Left lung (tissue), 10 donors: ENCODE results near the gene NPL. TPM values are rescaled to one million over a fixed set of nuclear protein-coding genes. Genes with fewer than 3 reads are reported as not detected.

Experiments used
- ATAC-seq: fragments of 200-7000 bp; cut with Tn5 transposase; one replicate; pipeline ENCODE4 v1.9.1; 2020; ENCODE audit warnings: moderate library complexity
- DNase-seq, 4 donors: peaks; one replicate each; pipeline ENCODE4 v3.0.0-alpha.2; 2013 to 2020
- H3K27ac ChIP-seq, 2 donors: fragments of 200-600 bp; sonication (generic) in 1 of 2; one replicate each; pipeline versions ENCODE4 v1.5.0 to v1.8.0; 2020 to 2021
- H3K27me3 ChIP-seq, 2 donors: fragments of 200-600 bp; sonication (generic) in 1 of 2; one replicate each; pipeline versions ENCODE4 v1.5.0 to v1.8.0; 2020 to 2021
- H3K36me3 ChIP-seq, 2 donors: fragments of 200-600 bp; sonication (generic) in 1 of 2; one replicate each; pipeline versions ENCODE4 v1.5.0 to v1.8.0; 2020 to 2021
- H3K4me1 ChIP-seq, 2 donors: fragments of 200-600 bp; one replicate each; pipeline ENCODE4 v1.8.0; 2021
- H3K4me3 ChIP-seq, 2 donors: fragments of 200-600 bp; sonication (generic) in 1 of 2; one replicate each; pipeline versions ENCODE4 v1.5.0 to v1.8.0; 2020 to 2021; ENCODE audit warnings: mild to moderate bottlenecking in 1 of 2
- H3K9me3 ChIP-seq, 2 donors: fragments of 200-600 bp; sonication (generic) in 1 of 2; one replicate each; pipeline versions ENCODE4 v1.5.0 to v1.8.0; 2020 to 2021
- intact Hi-C, 2 donors: fragments of 100-400 bp; cut with DNase I; formaldehyde crosslinking; loops; one replicate each; pipeline versions ENCODE4 v1.11.2 to v1.14.2; 2022
- polyA plus RNA-seq, 6 donors: library from polyadenylated mRNA; unstranded; fragments of 120-200 nt; gene quantifications; one replicate each; pipeline ENCODE4 v1.2.1, GENCODE V29; 2013; ENCODE audit not compliant: insufficient read length in 6 of 6
- total RNA-seq, 2 donors: library from RNA; stranded (reverse); fragmentation: NEBNext Ultra II Directional; extraction: Animal tissue kit (Norgen Biotek cat#: 25700); gene quantifications; one replicate each; pipeline ENCODE4 v1.2.1, GENCODE V29; 2021
- TF ChIP-seq, protein P1 (sequence below), 2 donors: fragments of 200-600 bp; sonication (generic) in 1 of 2; IDR thresholded peaks; one replicate each; pipeline versions ENCODE4 v1.5.0 to v1.8.0; 2021; ENCODE audit warnings: antibody characterized with exemption in 2 of 2
- donor health status: DM: no; HTN: yes; CAD: no.
- donor health status: DM: no; HTN: no; CAD: no.

Gene NPL
- total and polyA plus RNA-seq, 8 donors: 6.4 to 73.5 (median 8.6) TPM

DNA sequence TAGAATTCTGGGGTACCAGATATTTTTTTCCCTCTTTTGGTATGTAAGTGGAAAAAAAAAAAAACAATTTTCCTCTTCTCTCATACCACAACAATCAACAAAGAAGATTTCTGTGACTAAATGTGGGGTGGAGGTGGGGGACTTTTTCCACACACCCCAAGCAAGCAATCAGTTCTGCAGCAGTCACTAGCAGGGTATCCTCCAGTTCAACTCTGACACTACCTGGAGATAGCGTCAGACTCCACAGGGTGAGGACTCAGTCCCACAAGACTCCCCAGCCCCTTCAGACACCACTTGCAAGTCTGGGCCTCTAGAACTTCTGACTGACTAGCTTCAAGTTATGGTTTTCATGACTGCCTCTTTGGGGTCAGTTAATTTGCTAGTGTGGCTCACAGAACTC is 55.8 kb downstream of the NPL start:
- Histone ChIP-seq H3K4me1 (peaks cover 24 to 31% of the 10 kb centered on the region in 2 donors), H3K36me3 (peaks cover 0 to 78% of the 10 kb centered on the region in 2 donors), H3K9me3 (no peaks in the 10 kb centered on the region), H3K27me3 (no peaks in the 10 kb centered on the region), H3K4me3 (no peak overlapping the region), H3K27ac (no peak overlapping the region)
- ATAC-seq: no peak
- DNase-seq: no peak
- intact Hi-C loops: no loop called here
- TF ChIP-seq, protein P1, sequence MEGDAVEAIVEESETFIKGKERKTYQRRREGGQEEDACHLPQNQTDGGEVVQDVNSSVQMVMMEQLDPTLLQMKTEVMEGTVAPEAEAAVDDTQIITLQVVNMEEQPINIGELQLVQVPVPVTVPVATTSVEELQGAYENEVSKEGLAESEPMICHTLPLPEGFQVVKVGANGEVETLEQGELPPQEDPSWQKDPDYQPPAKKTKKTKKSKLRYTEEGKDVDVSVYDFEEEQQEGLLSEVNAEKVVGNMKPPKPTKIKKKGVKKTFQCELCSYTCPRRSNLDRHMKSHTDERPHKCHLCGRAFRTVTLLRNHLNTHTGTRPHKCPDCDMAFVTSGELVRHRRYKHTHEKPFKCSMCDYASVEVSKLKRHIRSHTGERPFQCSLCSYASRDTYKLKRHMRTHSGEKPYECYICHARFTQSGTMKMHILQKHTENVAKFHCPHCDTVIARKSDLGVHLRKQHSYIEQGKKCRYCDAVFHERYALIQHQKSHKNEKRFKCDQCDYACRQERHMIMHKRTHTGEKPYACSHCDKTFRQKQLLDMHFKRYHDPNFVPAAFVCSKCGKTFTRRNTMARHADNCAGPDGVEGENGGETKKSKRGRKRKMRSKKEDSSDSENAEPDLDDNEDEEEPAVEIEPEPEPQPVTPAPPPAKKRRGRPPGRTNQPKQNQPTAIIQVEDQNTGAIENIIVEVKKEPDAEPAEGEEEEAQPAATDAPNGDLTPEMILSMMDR (IDR thresholded peaks at IDR 0.05): no peak

DNA sequence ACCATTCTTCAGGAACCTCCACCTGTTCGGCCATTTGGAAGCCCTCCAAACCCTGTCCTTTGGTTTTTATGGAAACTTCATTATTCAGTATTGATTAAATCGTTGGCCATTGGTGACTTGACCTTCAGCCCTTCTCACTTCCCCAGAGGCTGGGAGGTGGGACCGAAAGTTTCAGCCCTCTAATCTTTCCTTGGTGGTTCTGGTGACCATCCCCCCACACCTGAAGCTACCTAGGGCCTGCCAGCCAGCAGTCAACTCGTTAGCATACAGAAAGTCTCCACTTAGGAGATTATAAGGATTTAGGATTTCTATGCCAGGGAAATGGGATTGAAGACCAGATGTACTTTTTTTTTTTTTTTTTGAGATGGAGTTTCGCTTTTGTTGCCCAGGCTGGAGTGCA is 56.3 kb downstream of the NPL start:
- Histone ChIP-seq H3K9me3 (no peaks in the 10 kb centered on the region), H3K4me1 (peaks cover 19 to 26% of the 10 kb centered on the region in 2 donors), H3K27ac (no peak overlapping the region), H3K36me3 (peaks cover 0 to 83% of the 10 kb centered on the region in 2 donors), H3K4me3 (no peak overlapping the region), H3K27me3 (no peaks in the 10 kb centered on the region)
- TF ChIP-seq, protein P1 (IDR thresholded peaks at IDR 0.05): no peak
- intact Hi-C loops: no loop called here
- DNase-seq: no peak
- no peak for ATAC-seq

DNA sequence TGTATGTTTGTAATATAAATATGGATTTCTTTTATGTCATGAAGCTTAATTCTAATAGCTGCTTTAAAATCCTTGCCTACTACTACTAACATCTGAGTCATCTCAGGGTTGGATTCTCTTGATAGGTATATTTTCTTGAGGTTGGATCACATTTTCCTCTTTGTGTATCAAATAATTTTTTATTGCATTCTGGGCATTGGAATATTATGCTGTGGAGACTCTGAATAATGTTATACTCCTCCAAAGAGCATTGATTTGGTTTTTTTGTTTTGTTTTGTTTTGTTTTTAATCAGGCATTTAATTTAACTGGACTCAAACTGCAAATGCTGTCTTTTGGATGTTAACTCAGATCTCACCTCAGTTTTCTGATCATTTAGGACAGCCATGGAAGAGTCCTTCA is 57.5 kb downstream of the NPL start:
- Histone ChIP-seq H3K4me3 (no peak overlapping the region), H3K27me3 (no peaks in the 10 kb centered on the region), H3K36me3 (peaks cover 0 to 95% of the 10 kb centered on the region in 2 donors), H3K4me1 (peaks cover 7 to 14% of the 10 kb centered on the region in 2 donors), H3K27ac (no peak overlapping the region), H3K9me3 (no peaks in the 10 kb centered on the region)
- intact Hi-C loops: no loop called here
- no peak for DNase-seq
- no peak for ATAC-seq
- TF ChIP-seq, protein P1 (IDR thresholded peaks at IDR 0.05): no peak

DNA sequence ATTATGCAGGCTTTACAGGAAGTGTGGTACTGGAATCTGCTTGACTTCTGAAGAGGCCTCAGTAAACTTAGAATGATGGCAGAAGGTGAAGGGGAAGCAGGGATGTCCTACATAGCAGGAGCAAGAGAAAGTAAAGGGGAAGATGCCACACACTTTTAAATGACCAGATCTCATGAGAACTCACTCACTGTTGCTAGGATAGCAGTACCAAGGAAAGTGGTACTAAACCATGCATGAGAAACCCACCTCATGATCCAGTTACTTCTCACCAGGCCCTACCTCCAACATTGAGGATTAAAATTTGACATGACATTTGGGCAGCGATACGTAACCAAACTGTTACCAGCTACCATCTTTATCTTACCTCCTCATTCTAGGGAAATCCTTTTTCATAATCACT is 59.2 kb downstream of the NPL start:
- Histone ChIP-seq H3K27me3 (no peaks in the 10 kb centered on the region), H3K36me3 (peaks cover 0 to 99% of the 10 kb centered on the region in 2 donors), H3K4me1 (no peaks in the 10 kb centered on the region), H3K4me3 (no peak overlapping the region), H3K27ac (no peak overlapping the region), H3K9me3 (no peaks in the 10 kb centered on the region)
- no peak for DNase-seq
- no peak for ATAC-seq
- intact Hi-C loops: no loop called here
- TF ChIP-seq, protein P1 (IDR thresholded peaks at IDR 0.05): no peak

DNA sequence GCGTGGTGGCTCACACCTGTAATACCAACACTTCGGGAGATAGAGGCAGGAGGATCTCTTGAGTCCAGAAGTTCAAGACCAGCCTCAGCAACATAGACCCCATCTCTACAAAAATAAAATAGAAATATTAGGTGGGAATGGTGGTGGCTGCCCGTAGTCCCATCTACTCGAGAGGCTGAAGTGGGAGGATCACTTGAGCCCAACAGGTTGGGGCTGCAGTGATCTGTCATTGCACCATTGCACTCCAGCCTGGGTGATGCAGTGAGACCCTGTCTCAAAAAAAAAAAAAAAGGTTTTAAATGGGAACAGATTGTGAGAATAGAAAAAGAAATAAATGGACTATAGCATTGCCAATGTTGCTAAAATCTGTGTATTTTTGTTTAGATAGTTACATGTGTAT is 60.7 kb downstream of the NPL start:
- DNase-seq (no peak), ATAC-seq (no peak)
- H3K4me1 ChIP-seq: no peaks in the 10 kb centered on the region
- no peak overlapping the region for H3K27ac ChIP-seq
- peaks cover 0 to 99% of the 10 kb centered on the region in 2 donors for H3K36me3 ChIP-seq
- no peak overlapping the region for H3K4me3 ChIP-seq
- TF ChIP-seq, protein P1 (IDR thresholded peaks at IDR 0.05): no peak
- H3K27me3 ChIP-seq: no peaks in the 10 kb centered on the region
- no peaks in the 10 kb centered on the region for H3K9me3 ChIP-seq
- intact Hi-C loops: no loop called here
